Stimulated activated naive CD4-positive, alpha-beta T cell (primary cell): ENCODE data around the gene NRL.
A peak's percentile ranks its signal among the peaks of the same experiment; 100 is the strongest.
"Not testable (repeated sequence)": the region's sequence is repeated elsewhere in the genome, so short reads cannot be mapped to it uniquely, and the experiment has no call there.

Experiments
- DNase-seq, 6 experiments: peaks; one replicate each; lab custom pipeline; 2025; lab: John Stamatoyannopoulos, UW

Gene NRL

GRCh38 chr14:24123424-24124417, 9.0 kb upstream of the NRL start:
- no peak for DNase-seq

- DNase-seq = no peak
Observed at GRCh38 chr14:24122898-24123297, 8.1 kb upstream of the NRL start.

DNA sequence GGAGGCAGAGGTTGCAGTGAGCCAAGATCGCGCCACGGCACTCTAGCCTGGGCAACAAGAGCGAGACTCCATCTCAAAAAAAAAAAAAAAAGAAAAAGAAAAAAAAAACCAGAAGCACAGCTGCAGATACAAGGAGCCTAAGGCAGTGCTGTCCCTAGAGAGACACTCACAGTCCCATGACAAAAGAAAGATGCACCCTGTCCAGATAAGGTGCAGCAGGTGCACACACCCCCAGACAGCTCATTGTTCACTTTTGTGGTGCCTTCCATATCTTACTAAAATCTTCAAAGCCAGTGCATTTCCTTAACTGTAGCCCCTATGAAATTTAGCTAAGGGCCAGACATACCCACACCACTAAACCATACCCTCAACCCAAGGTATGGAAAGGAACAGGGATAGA, 7.7 kb upstream of the NRL start:
- no peak for DNase-seq

DNA sequence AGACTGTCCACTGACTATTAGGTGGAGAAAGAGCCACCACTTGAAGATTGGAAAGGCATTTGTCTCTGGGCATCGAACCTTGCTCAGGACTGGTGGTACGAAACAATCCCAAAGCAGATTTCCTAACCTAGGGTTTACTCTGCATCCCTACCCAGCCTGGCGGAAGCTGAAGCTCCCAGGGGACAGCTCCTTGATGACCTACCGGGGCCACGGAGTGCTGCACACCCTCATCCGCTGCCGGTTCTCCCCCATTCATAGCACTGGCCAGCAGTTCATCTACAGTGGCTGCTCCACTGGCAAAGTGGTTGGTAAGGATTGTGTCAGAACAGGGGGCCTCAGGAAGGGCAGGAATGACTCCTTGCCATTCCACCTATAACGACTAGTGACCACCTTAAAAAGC, 6.5 kb upstream of the NRL start:
- no peak for DNase-seq

DNA sequence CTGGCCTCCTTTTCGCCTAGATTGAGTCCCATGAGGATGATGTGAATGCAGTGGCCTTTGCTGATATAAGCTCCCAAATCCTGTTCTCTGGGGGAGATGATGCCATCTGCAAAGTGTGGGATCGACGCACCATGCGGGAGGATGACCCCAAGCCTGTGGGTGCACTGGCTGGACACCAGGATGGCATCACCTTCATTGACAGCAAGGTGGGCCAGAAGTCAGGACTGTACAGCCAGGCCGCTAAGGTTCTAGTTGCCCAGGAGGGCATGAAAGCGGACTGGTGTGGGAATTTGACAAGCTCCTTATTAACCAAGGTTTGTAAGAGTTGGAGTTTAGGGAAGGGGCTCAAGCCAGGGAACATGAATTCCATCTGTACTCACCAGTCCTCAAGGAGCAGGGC, 4.9 kb upstream of the NRL start:
- no peak for DNase-seq

GRCh38 chr14:24117179-24117578, 2.4 kb upstream of the NRL start:
- DNase-seq = no peak

DNA sequence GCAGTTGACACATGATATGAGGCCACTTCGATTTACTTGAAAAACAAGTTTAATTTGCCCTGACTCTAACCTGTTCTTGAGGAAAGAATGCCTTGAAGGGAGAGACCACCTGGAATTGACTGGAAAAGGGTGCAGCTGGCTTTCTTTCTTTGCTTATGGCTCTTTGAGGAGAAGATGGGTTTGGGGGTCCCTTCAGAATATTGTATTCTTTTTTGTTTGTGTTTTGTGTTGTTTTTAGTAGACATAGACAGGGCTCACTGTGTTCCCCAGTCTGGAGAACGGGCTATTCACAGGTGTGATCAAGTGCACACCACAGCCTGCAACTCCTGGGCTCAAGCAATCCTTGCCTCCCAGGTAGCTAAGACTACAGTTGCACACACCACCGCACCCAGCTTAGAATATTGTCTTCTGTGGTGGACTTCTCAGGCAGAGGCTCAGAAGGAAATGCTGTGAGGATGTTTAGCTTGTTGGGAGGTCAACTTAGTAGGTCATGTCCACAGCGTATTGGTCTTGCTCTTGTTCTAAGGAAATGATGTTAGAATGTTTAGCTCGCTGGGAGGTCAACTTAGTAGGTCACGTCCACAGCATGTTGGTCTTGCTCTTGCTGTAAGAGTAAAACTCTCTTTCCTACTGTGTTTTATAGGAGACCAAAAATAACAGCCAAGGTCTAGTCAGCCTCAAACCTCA, 1.5 kb upstream of the NRL start:
- no peak for DNase-seq

GRCh38 chr14:24115422-24116127, 826 bp upstream of the NRL start:
- DNase-seq = no peak

DNA sequence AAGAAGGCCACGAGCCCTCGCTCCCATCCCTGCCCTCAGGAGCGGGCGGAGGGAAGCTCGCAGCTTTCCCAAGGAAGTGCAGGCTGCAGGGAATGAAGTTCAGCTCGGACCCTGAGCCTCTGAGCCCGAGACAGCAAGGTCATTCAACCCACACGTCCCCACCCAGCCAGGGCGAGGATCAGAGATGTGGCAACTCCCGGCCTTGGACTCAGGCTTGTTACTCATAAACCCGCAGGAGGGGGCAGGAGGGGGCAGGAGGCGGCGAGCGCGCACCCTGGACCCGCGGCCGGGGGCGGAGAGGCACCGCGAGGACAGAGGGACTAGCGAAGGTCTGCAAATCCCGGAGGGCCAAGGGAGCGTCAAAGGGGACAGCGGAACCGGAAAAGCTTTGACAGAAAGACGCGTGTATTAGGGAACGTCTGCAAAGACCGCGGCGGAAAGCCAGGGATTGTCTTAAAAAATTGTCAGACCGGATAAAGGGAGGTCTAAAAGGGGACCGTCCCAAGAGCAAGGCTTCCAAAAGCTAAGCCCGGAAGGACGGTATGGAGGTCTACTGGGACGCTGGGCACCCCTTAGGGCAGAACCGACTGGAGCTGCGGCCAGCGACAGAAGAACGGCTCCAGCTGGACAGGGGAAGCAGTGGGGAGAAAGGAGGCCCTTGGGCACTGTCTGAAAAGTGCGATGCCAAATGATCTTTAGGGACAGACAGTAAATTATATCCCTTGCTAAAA, 783 bp downstream of the NRL start:
- DNase-seq = peak; percentile 69 to 97 (median 92)

- DNase-seq = no peak
Observed at GRCh38 chr14:24113379-24113800, 1.4 kb downstream of the NRL start.

GRCh38 chr14:24110523-24110922, 4.2 kb downstream of the NRL start:
- DNase-seq = no peak

DNA sequence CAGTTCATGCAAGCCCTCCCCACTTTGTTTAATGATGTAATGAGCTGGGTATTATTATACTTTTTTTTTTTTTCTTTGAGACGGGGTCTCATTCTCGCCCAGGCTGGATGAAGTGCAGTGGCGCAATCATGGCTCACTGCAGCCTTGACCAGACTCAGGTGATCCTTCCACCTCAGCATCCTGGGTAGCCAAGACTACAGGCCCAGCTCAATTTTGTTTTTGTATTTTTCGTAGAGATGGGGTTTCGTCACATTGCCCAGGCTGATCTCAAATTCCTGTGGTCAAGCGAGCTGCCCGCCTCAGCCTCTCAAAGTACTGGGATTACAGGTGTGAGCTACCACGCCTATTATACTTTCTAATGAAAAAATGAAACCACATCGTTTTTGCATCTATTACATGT, 4.7 kb downstream of the NRL start:
- DNase-seq = no peak

GRCh38 chr14:24108336-24108874, 6.3 kb downstream of the NRL start:
- DNase-seq = no peak

DNA sequence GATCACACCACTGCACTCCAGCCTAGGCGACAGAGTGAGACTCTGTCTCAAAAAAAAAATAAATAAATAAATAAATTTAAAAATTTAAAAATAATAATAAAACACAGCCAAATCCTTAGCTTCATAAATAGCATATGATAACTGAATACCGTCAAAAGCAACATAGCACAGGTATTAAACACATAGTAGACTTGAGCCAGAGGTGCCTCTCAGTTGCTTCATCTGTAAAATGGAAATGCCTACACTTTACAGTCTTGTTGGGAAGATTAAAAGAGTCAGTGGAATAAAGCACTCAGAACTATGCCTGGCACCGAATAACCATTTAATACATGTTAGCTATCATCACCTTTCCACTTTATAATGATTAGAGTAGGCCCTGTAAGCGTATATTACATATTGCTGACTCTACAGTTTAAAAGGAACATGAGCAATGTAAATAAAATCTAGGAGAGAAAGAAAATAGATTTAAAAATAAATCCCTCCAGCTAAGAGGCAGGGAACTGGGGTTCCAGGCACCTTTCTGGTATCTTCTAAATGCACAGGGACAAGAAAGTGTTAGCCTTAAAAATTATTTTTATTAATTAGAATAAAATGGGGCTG, 8.0 kb downstream of the NRL start:
- DNase-seq = no peak

DNA sequence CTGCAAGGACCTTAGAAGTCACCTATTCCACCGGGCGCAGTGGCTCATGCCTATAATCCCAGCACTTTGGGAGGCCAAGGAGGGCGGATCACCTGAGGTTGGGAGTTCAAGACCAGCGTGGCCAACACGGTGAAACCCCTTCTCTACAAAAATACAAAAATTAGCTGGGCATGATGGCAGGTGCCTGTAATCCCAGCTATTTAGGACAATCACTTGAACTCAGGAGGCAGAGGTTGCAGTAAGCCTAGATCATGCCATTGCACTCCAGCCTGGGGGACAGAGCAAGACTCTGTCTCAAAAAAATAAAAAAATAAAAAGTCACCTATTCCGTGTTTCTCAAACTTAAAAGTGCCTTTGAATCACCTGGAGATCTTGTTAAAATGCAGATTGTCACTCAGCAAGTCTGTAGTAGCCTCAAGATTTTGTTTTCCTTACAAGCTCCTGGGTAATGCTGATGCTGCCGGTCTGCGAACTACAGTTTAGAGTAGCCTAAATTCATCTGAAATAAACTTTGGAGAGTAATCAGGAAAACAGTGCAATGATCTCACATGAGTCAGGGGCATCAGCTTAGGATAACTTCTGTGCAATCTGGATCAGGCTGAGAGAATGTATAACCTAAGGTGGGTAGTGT, 9.0 kb downstream of the NRL start:
- not testable (repeated sequence) for DNase-seq

- no peak for DNase-seq
Observed at GRCh38 chr14:24103451-24103850, 11.3 kb downstream of the NRL start.

GRCh38 chr14:24102357-24103048, 12.2 kb downstream of the NRL start:
- DNase-seq = no peak

GRCh38 chr14:24100982-24101494, 13.7 kb downstream of the NRL start:
- no peak for DNase-seq

GRCh38 chr14:24100197-24100981, 14.4 kb downstream of the NRL start:
- DNase-seq = no peak
